Measurements from ENCODE around the gene IFI44L.

DNA sequence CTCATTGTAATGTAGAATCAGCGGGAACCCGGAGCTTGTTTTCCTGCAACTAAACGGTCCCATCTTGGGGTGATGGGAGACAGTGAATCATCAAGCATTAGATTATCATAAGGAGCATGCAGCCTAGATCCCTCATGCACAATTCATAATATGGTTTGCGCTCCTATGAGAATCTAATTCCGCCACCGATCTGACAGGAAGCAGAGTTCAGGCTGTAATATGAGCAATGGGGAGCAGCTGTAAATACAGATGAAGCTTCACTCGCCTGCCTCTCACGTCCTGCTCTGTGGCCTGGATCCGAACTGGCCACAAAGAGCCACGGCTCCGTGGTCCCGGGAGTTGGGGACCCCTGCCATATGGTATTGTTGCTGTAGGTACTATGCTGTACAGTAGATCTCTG lies 31.0 kb downstream of the IFI44L start:
- TF ChIP-seq POLR2A (IDR thresholded peaks at IDR 0.05) (no peak), CTCF (IDR thresholded peaks at IDR 0.05) (no peak)

All from suprapubic skin (tissue), 3 donors.